VCaP (cell line): ENCODE data around the gene DCHS2.
A peak's percentile ranks its signal among the peaks of the same experiment; 100 is the strongest.

Source experiments
- H3K27ac ChIP-seq: fragments of 450-650 bp; 2 replicates; pipeline ENCODE4 v1.5.1; 2017
- CTCF ChIP-seq: fragments of 450-650 bp; conservative IDR thresholded peaks from 2 replicates; pipeline ENCODE4 v1.5.1; 2017; ENCODE audit warnings: mild to moderate bottlenecking, moderate library complexity

Gene DCHS2

GRCh38 chr4:154314248-154314647 lies 177.4 kb downstream of the DCHS2 start:
- no peak overlapping the region for H3K27ac ChIP-seq
- peak; percentile 74 for TF ChIP-seq CTCF

GRCh38 chr4:154313004-154313585 lies 178.5 kb downstream of the DCHS2 start:
- no peak for TF ChIP-seq CTCF
- no peak overlapping the region for H3K27ac ChIP-seq

GRCh38 chr4:154312246-154312645 lies 179.4 kb downstream of the DCHS2 start:
- no peak overlapping the region for H3K27ac ChIP-seq
- no peak for TF ChIP-seq CTCF

- H3K27ac ChIP-seq: no peak overlapping the region
- no peak for TF ChIP-seq CTCF
Observed at GRCh38 chr4:154310578-154310977, 181.0 kb downstream of the DCHS2 start.

GRCh38 chr4:154308207-154308606 lies 183.4 kb downstream of the DCHS2 start:
- no peak for TF ChIP-seq CTCF

GRCh38 chr4:154307451-154307850 lies 184.1 kb downstream of the DCHS2 start:
- TF ChIP-seq CTCF: no peak
- no peak overlapping the region for H3K27ac ChIP-seq

More at GRCh38 chr4:154308207-154308606, 183.4 kb downstream of the DCHS2 start:
- no peak overlapping the region for H3K27ac ChIP-seq

GRCh38 chr4:154305616-154306015 lies 186.0 kb downstream of the DCHS2 start:
- no peak overlapping the region for H3K27ac ChIP-seq
- no peak for TF ChIP-seq CTCF

- no peak for TF ChIP-seq CTCF
Observed at GRCh38 chr4:154304679-154305078, 186.9 kb downstream of the DCHS2 start.

More at GRCh38 chr4:154304679-154305078, 186.9 kb downstream of the DCHS2 start:
- H3K27ac ChIP-seq: no peak overlapping the region
